HepG2 (cell line): ENCODE measurements around the gene CD68. TPM values are rescaled to one million over a fixed set of nuclear protein-coding genes. Genes with fewer than 3 reads are reported as not detected.

Experiments used
- ATF6 ChIP-seq: sonication (generic); formaldehyde crosslinking; conservative IDR thresholded peaks from 2 replicates; pipeline ENCODE4 v1.4.0; 2020; ENCODE audit warnings: missing genetic modification reagents
- IKZF5 ChIP-seq: IDR thresholded peaks from 2 replicates; pipeline ENCODE4 v1.6.1; 2018; ENCODE audit warnings: missing genetic modification reagents, mild to moderate bottlenecking, missing compliant biosample characterization
- KLF12 ChIP-seq: sonication (generic); formaldehyde crosslinking; IDR thresholded peaks from 2 replicates; pipeline ENCODE4 v1.4.0; 2020; ENCODE audit warnings: missing genetic modification reagents, borderline replicate concordance
- NKX3-1 ChIP-seq: sonication (generic); formaldehyde crosslinking; IDR thresholded peaks from 2 replicates; pipeline ENCODE4 v1.5.0; 2020; ENCODE audit warnings: missing genetic modification reagents
- PPARG ChIP-seq: conservative IDR thresholded peaks from 2 replicates; pipeline ENCODE4 v1.6.1; 2016; ENCODE audit warnings: missing biosample characterization, missing genetic modification reagents
- SAFB2 ChIP-seq: sonication (generic); formaldehyde crosslinking; IDR thresholded peaks from 2 replicates; pipeline ENCODE4 v1.5.1; 2020; ENCODE audit warnings: missing genetic modification reagents, low read depth, mild to moderate bottlenecking, borderline replicate concordance
- SNAI1 ChIP-seq: sonication (generic); formaldehyde crosslinking; IDR thresholded peaks from 2 replicates; pipeline ENCODE4 v1.5.0; 2020; ENCODE audit warnings: mild to moderate bottlenecking, missing genetic modification reagents, borderline replicate concordance
- STAT6 ChIP-seq: sonication (generic); formaldehyde crosslinking; IDR thresholded peaks from 2 replicates; pipeline ENCODE4 v1.4.0; 2020; ENCODE audit warnings: missing genetic modification reagents, mild to moderate bottlenecking, borderline replicate concordance
- TARDBP ChIP-seq: sonication (generic); formaldehyde crosslinking; IDR thresholded peaks from 2 replicates; pipeline ENCODE4 v1.8.0; 2022; ENCODE audit warnings: mild to moderate bottlenecking, missing genetic modification reagents
- TBP ChIP-seq: sonication (generic); formaldehyde crosslinking; IDR thresholded peaks from 2 replicates; pipeline ENCODE4 v1.5.0; 2020; ENCODE audit warnings: missing genetic modification reagents
- ZBTB8A ChIP-seq: sonication (generic); formaldehyde crosslinking; IDR thresholded peaks from 2 replicates; pipeline ENCODE4 v1.4.0; 2020; ENCODE audit warnings: mild to moderate bottlenecking, low read depth, missing genetic modification reagents, borderline replicate concordance
- ZKSCAN1 ChIP-seq: fragments of 150-350 bp; IDR thresholded peaks from 2 replicates; pipeline ENCODE4 v1.6.1; 2014; ENCODE audit warnings: low read length
- ZNF318 ChIP-seq: sonication (generic); formaldehyde crosslinking; IDR thresholded peaks from 2 replicates; pipeline ENCODE4 v1.4.0; 2020; ENCODE audit warnings: mild to moderate bottlenecking, missing genetic modification reagents
- ZNF441 ChIP-seq: sonication (generic); formaldehyde crosslinking; IDR thresholded peaks from 2 replicates; pipeline ENCODE4 v1.7.0; 2021; ENCODE audit warnings: missing genetic modification reagents, borderline replicate concordance
- ZNF558 ChIP-seq: sonication (generic); formaldehyde crosslinking; IDR thresholded peaks from 2 replicates; pipeline ENCODE4 v1.9.0; 2022; ENCODE audit warnings: mild to moderate bottlenecking, missing genetic modification reagents, borderline replicate concordance
- ZNF891 ChIP-seq: sonication (generic); formaldehyde crosslinking; IDR thresholded peaks from 2 replicates; pipeline ENCODE4 v1.5.0; 2020; ENCODE audit warnings: mild to moderate bottlenecking, missing genetic modification reagents
- polyA plus RNA-seq, 8 experiments: library from polyadenylated mRNA; depleted of rRNA in 3 of 8; stranded (reverse) in 7 of 8; unstranded in 1 of 8; fragments of >200 nt; fragmentation: Illumina TruSeq in 4 of 8; extraction: Trizol in 4 of 8; gene quantifications; 2 replicates each; pipeline versions ENCODE4 v1.2.1 to v1.2.3, GENCODE V29; 2011 to 2016; ENCODE audit warnings: low read depth in 4 of 8, missing spikeins in 1 of 8, mixed read lengths in 1 of 8; ENCODE audit not compliant: insufficient read depth in 1 of 8
- total RNA-seq, 5 experiments: library from RNA; depleted of rRNA; stranded (reverse); fragments of >200 nt; fragmentation: Illumina TruSeq; extraction: Trizol; gene quantifications; 2 replicates each; pipeline ENCODE4 v1.2.3, GENCODE V29; 2016; ENCODE audit warnings: low read depth in 1 of 5

The CD68 gene
- total and polyA plus RNA-seq, 2 of the 13 experiments (the other 11 are each of a cell fraction or from before 2014, with no cell fraction given) = 10.3 to 104 TPM

GRCh38 chr17:7561028-7561575 is 18.3 kb upstream of the CD68 start (continued):
- TF ChIP-seq TBP (no peak), NKX3-1 (no peak), TARDBP (CRISPR knock-in tag) (no peak; the same call in 1 of the 2 replicates), IKZF5 (CRISPR knock-in tag) (no peak), ZNF891 (peak; percentile 27), ATF6 (CRISPR knock-in tag) (no peak), SNAI1 (CRISPR knock-in tag) (peak; percentile 73; the same call in 1 of the 2 replicates), ZNF441 (no peak), PPARG (CRISPR knock-in tag) (no peak), KLF12 (CRISPR knock-in tag) (no peak), SAFB2 (0 out of 2 replicates have a peak, but pooled peaks have one; percentile 37), ZBTB8A (no peak), ZKSCAN1 (no peak), ZNF558 (CRISPR knock-in tag) (no peak), ZNF318 (CRISPR knock-in tag) (no peak), STAT6 (CRISPR knock-in tag) (no peak)
